Measurements from ENCODE around the gene PROM2.
"Not testable (repeated sequence)": the region's sequence is repeated elsewhere in the genome, so short reads cannot be mapped to it uniquely, and the experiment has no call there.

PROM2 gene

GRCh38 chr2:95269745-95270144 is 4.5 kb upstream of the PROM2 start:
- not testable (repeated sequence) for DNase-seq

- no peak for DNase-seq
Measured at GRCh38 chr2:95270541-95271081, 3.6 kb upstream of the PROM2 start.

GRCh38 chr2:95271381-95271971 is 2.8 kb upstream of the PROM2 start:
- no peak for DNase-seq

GRCh38 chr2:95272299-95272751 is 1.9 kb upstream of the PROM2 start:
- DNase-seq: no peak

- no peak for DNase-seq
Measured at GRCh38 chr2:95272781-95273180, 1.5 kb upstream of the PROM2 start.

- DNase-seq: no peak
Measured at GRCh38 chr2:95273566-95274290, 521 bp upstream of the PROM2 start.

GRCh38 chr2:95275151-95275515 is 884 bp downstream of the PROM2 start:
- DNase-seq: no peak

- no peak for DNase-seq
Measured at GRCh38 chr2:95275601-95276243, 1.5 kb downstream of the PROM2 start.

GRCh38 chr2:95276244-95276887 is 2.1 kb downstream of the PROM2 start:
- no peak for DNase-seq

- DNase-seq: no peak
Measured at GRCh38 chr2:95276888-95277245, 2.6 kb downstream of the PROM2 start.

- DNase-seq: no peak
Measured at GRCh38 chr2:95277246-95277906, 3.1 kb downstream of the PROM2 start.

- DNase-seq: no peak
Measured at GRCh38 chr2:95278051-95278471, 3.8 kb downstream of the PROM2 start.

- DNase-seq: no peak
Measured at GRCh38 chr2:95278637-95279225, 4.5 kb downstream of the PROM2 start.

- DNase-seq: no peak
Measured at GRCh38 chr2:95279435-95280035, 5.3 kb downstream of the PROM2 start.

- no peak for DNase-seq
Measured at GRCh38 chr2:95281071-95281470, 6.8 kb downstream of the PROM2 start.

GRCh38 chr2:95281786-95282185 is 7.5 kb downstream of the PROM2 start:
- DNase-seq: no peak

- no peak for DNase-seq
Measured at GRCh38 chr2:95282458-95282857, 8.2 kb downstream of the PROM2 start.

GRCh38 chr2:95283562-95283961 is 9.3 kb downstream of the PROM2 start:
- no peak for DNase-seq

GRCh38 chr2:95284886-95285541 is 10.8 kb downstream of the PROM2 start:
- DNase-seq: no peak

- no peak for DNase-seq
Measured at GRCh38 chr2:95285542-95285932, 11.3 kb downstream of the PROM2 start.

GRCh38 chr2:95287336-95287735 is 13.1 kb downstream of the PROM2 start:
- DNase-seq: no peak

- DNase-seq: peak in 2 of 3 experiments; percentile 26 to 43
Measured at GRCh38 chr2:95287806-95288205, 13.6 kb downstream of the PROM2 start.
